Chondrocyte (in vitro differentiated cells): ENCODE measurements around the gene LOXHD1. TPM values are rescaled to one million over a fixed set of nuclear protein-coding genes. Genes with fewer than 3 reads are reported as not detected.

ENCODE experiments used
- DNase-seq: peaks from one replicate; pipeline ENCODE4 v3.0.0; 2021; ENCODE audit warnings: mixed read lengths, low spot score
- H3K27ac Mint-ChIP-seq: one replicate; pipeline ENCODE4 v1.8.0; 2021; ENCODE audit warnings: mild to moderate bottlenecking, moderate library complexity, mixed read lengths; ENCODE audit not compliant: unreplicated experiment
- H3K27me3 Mint-ChIP-seq: 2 replicates; pipeline ENCODE4 v1.8.0; 2021; ENCODE audit warnings: low read depth, mixed read lengths
- H3K36me3 Mint-ChIP-seq: 2 replicates; pipeline ENCODE4 v1.8.0; 2021; ENCODE audit warnings: low read depth, mixed read lengths
- H3K4me1 Mint-ChIP-seq: 2 replicates; pipeline ENCODE4 v1.8.0; 2021; ENCODE audit warnings: low read depth, mild to moderate bottlenecking, mixed read lengths
- H3K4me3 Mint-ChIP-seq: one replicate; pipeline ENCODE4 v1.8.0; 2021; ENCODE audit warnings: mild to moderate bottlenecking, moderate library complexity, mixed read lengths; ENCODE audit not compliant: unreplicated experiment
- H3K9me3 Mint-ChIP-seq: 2 replicates; pipeline ENCODE4 v1.8.0; 2021; ENCODE audit warnings: low read depth, mixed read lengths
- total RNA-seq: library from RNA; stranded (reverse); gene quantifications from 3 replicates; pipeline ENCODE4 v1.2.1, GENCODE V29; 2021
- TF ChIP-seq, protein P1 (sequence below): fragments of 200-600 bp; sonication (generic); IDR thresholded peaks from 2 replicates; pipeline ENCODE4 v1.5.0; 2021; ENCODE audit warnings: antibody characterized with exemption, mild to moderate bottlenecking, moderate library complexity

LOXHD1 gene
- total RNA-seq, 1 donor from 2014 or later = not detected

DNA sequence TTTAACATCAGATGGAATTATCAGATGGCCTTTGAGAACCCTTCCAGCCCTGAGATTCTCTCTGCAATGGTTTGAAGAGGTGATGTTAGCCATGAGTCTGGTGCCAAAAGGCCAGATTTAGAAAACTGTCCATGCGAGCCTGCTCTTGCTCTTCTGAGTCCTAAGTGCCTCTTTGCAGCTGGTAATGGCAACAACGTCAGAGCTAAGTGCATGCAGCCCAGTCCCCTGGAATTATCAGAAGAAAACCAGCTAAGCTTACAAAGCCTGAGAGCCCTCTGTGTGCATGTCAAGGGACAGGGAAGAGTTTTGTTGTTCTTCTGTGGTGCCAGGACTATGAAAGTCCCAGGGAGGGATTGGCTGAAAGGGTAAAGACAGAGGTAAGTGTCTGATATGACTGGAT, 89.8 kb downstream of the LOXHD1 start:
- Mint-ChIP-seq H3K27me3 (peaks cover 42% of the 10 kb centered on the region), H3K36me3 (no peaks in the 10 kb centered on the region), H3K4me3 (no peak overlapping the region), H3K27ac (no peak overlapping the region), H3K9me3 (no peaks in the 10 kb centered on the region), H3K4me1 (no peaks in the 10 kb centered on the region)
- DNase-seq = no peak
- TF ChIP-seq, protein P1, sequence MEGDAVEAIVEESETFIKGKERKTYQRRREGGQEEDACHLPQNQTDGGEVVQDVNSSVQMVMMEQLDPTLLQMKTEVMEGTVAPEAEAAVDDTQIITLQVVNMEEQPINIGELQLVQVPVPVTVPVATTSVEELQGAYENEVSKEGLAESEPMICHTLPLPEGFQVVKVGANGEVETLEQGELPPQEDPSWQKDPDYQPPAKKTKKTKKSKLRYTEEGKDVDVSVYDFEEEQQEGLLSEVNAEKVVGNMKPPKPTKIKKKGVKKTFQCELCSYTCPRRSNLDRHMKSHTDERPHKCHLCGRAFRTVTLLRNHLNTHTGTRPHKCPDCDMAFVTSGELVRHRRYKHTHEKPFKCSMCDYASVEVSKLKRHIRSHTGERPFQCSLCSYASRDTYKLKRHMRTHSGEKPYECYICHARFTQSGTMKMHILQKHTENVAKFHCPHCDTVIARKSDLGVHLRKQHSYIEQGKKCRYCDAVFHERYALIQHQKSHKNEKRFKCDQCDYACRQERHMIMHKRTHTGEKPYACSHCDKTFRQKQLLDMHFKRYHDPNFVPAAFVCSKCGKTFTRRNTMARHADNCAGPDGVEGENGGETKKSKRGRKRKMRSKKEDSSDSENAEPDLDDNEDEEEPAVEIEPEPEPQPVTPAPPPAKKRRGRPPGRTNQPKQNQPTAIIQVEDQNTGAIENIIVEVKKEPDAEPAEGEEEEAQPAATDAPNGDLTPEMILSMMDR = no peak

DNA sequence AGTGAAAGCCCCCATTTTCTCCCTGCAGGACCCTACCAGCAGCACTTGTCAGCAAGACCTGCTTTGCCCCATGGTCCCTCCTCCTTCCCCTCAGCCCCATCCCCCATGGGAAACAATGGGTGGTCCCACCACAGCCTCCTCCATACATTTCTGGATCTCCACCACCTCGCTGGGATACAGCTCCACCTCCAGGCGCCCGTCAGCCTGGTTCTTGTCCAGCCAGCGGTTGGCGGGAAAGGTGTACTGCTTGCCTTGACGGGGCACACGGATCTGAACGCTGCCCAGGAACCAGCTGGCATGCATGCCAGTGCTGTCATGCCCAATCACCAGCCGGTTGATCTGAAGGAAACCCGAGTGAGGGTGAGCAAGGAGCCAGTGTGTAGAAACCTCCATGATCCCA, 90.9 kb downstream of the LOXHD1 start:
- Mint-ChIP-seq H3K36me3 (no peaks in the 10 kb centered on the region), H3K27me3 (peaks cover 43% of the 10 kb centered on the region), H3K27ac (no peak overlapping the region), H3K4me3 (no peak overlapping the region), H3K4me1 (no peaks in the 10 kb centered on the region), H3K9me3 (no peaks in the 10 kb centered on the region)
- TF ChIP-seq, protein P1 = no peak
- DNase-seq = no peak

DNA sequence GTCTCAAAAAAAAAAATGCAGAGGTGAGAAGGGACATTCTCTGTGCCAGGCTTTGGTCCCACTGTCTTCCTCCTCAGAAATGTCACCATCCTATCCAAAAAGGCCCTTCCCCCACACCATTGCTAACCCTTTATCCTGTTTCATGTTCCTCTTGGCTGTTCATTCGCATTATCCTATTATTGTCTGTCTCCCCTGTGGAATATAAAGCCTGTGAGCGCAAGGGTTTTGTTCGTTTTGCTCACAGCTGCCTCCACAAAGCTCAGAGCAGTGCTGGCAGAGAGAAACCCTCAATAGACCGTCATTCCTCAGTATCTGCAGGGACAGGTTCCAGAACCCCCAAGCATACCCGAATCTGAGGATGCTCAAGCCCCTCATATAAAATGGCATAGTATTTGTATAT, 91.8 kb downstream of the LOXHD1 start:
- TF ChIP-seq, protein P1 = no peak
- Mint-ChIP-seq H3K27me3 (peaks cover 47% of the 10 kb centered on the region), H3K9me3 (no peaks in the 10 kb centered on the region), H3K4me3 (no peak overlapping the region), H3K4me1 (no peaks in the 10 kb centered on the region), H3K36me3 (no peaks in the 10 kb centered on the region), H3K27ac (no peak overlapping the region)
- no peak for DNase-seq

DNA sequence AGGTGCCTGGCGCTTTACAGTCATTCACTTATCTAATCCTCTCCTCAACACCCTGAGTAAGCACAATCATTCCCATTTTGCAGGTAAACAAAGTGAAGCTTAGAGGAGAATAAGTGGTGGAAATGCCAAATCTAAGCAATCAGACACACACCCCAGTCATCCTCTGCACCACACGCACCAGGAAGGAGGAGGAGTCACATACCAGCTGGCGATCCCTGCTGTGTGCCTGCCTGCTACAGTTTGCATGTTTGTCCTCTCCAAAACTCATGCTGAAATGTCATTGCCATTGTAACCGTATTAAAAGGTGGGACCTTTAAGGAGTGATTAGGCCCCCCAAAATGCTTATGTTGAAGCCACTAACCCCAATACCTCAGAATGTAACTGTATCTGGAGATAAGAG, 93.7 kb downstream of the LOXHD1 start:
- TF ChIP-seq, protein P1 = no peak
- peaks cover 33% of the 10 kb centered on the region for H3K27me3 Mint-ChIP-seq
- no peak for DNase-seq
- H3K36me3 Mint-ChIP-seq = no peaks in the 10 kb centered on the region
- H3K4me3 Mint-ChIP-seq = no peak overlapping the region
- no peaks in the 10 kb centered on the region for H3K9me3 Mint-ChIP-seq
- no peak overlapping the region for H3K27ac Mint-ChIP-seq
- no peaks in the 10 kb centered on the region for H3K4me1 Mint-ChIP-seq

DNA sequence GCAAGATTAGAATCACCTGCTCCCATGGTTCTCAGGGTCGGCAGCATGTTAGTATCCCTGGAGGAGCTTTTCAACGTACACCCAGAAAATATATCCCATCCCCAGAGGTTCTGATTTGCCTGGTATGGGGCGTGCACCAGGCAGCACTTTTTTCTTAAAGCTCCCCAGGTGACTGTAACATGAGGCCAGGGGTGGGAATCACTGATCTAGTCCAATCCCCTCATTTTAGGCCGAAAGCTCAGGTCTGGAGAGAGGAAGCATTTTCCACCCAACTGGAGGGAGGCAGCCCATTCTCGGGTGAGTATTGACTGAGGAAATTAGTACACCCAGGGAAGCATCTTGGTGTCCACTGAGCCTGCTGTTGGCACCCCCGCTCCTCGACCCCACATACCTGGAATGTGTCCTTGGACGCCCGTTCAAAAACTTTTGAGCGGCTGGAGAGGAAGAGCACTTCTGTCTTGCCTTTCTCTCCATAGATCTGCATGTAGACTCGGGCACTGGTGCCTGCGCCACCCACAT, 94.3 kb downstream of the LOXHD1 start:
- no peak for DNase-seq
- Mint-ChIP-seq H3K36me3 (no peaks in the 10 kb centered on the region), H3K4me3 (no peak overlapping the region), H3K4me1 (no peaks in the 10 kb centered on the region), H3K27ac (no peak overlapping the region), H3K27me3 (peaks cover 30% of the 10 kb centered on the region), H3K9me3 (no peaks in the 10 kb centered on the region)
- TF ChIP-seq, protein P1 = no peak
